ENCODE measurements around the gene KRTAP3-2.

Gene KRTAP3-2

DNA sequence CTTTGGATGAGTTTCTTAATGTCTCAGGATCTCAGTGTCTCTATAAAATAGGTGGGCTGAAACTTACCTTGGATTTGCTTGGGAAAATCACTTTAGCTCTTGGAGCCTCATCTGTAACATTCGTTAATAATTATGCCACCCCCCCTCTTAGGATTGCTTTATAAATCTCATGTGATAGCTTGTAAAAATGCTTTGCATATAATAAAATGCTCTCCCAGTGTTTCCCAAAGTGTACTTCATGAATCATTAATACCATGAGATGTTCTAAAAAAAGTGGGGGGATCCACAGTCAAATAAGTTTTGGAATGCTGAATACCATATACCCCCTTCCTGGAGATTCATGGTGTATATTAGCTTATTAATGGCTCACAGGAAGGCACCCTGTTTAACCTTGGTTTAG is 38.1 kb downstream of the KRTAP3-2 start:
- DNase-seq = no peak

DNA sequence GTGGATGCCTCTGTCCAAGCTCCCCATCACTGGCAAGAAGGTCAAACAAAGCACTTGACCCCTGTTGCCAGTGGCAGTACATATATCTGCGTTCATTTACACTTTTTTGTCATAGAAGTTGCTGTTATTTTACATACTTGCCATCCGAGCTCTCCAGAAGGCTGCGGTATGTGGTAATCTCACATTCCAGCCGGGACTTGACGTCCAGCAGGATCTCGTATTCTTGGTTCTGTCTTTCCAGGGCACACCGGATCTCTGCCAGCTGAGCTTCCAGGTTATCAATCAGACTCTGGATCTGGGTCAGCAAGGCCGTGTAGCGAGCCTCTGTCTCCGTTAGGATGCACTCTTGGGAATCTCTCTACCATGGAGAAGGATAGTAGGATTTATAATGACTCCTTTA is 39.6 kb downstream of the KRTAP3-2 start:
- DNase-seq = no peak

DNA sequence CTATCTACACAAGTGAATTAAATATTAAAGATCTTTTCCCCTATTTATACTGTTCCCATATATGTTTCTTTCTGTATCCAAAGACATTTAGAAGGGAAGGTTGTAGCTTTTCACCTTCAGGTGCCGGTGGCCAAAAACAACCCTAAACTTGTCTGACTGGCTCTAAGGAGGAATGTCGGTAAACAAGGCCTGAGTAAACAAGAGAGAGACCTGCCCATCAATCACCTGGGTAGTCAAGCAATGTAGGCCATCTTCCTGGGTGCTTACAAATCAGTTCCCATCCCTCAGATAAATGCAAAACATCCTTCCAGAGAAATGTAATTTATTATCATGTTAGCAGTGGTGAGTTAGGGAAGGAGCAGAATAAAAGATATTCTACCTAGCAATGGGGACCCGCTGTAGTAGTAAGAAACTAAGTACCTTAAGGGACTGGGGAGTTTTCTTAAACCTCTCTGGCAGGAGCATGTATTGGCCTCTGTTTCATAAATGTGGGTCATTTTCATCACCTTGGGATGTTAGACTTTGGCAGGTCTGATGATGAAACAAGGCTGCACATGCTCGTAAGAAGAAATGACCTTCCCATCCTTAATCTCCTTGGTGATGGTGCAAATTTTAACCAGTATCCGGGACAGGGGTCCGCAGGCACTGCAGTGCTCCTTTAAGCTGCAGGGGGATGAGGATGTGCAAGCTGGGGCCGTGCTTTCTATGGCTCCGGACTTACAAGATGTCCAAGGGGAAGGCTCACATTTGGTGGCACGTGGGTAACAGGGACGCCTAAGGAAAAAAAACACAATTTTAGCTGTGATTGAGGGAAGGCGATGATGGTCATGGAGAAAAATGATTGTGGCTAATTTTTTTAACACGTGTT is 41.4 kb downstream of the KRTAP3-2 start:
- no peak for DNase-seq

DNA sequence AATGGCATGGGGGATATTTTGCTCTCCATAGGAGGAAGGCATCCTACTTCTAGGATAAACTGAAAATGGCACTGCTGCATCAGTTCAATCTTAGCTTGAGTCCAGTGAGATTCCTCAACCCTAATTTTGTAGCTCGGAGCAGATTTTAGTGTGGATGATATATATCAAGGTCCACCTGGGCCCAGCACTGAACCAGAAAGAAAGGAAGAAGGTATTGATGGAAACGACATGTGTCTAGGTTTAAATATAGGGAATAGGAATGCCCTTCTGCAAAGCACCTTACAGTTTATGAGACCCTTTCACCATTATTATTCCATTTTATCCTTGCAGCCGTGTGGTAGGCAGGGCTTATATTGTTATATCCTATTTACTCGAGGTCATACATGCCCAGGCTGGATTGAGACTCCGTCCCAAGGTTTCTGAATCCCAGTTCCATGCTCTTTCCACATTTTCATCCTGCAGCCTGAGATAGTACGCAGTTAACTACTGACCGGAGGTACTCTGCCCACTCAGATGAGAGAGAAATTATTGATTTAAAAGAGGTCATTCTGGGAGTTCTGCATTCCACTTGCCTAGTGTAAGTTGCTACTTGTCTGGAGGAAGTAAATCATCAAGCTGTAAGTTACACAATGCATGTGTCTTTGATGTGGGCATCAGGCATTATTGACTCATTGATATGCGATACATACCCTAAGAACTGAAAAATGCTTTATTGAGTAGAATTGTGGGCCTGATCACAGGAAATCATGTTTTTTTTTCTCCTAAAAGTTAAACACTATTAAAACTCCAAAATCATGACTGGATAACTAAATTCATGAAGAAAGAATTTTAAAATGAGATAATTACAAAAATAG is 43.1 kb downstream of the KRTAP3-2 start:
- DNase-seq = no peak

DNA sequence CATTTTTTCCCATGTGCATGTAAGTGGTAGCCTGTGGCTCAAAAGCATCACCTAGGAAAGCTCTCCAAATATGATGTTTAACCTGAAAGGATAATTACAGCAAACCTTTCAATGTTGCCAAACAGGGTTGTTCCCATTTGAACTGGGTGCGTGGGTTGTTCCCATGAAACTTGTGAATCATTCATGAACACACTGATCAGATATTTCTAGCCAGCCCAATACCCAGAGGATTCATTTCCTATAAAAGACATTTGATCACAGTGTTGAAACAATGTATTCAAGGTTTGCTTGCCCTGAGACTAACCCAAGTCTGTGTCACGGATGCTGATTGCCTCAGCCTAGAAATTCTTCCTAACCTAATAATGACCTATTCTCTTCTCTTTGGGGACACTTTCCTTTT is 45.8 kb downstream of the KRTAP3-2 start:
- peak; percentile 40 for DNase-seq

DNA sequence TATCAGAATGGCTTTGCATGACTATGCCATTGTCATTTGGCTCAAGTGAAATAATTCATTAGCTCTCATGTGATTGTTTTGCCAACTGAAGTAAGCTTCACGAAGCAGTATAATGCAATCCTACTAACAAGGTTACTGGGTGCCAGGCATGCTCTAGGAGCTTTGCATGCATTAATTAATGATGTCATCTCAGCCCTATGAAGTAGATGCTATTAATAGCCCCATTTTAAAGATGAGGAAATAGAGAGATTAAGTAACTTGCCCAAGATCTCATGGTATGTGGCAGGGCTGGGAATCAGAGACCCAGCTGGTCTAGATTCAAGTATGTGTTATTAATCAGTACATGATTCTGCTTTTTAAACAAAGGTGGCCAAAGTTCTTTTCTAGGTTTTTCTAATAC is 47.0 kb downstream of the KRTAP3-2 start:
- no peak for DNase-seq

DNA sequence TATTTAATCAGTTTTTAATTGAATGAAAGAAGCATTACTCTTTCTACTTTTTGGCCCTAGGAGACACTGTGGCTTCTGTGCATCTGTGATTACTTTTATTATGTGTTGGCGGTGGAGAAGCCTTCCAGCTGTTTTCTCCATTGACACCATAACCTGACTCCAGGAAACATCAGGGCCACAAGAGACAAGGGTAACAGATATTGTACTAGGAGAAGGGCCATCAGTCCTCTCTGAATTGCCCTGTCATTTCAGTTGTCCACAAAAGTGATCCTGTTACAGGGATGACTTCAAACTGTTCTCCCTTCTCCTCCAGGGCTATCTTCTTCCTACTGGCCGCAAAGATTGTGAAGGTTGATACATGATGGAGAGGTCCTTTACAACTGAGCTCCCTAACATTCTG is 47.6 kb downstream of the KRTAP3-2 start:
- no peak for DNase-seq

DNA sequence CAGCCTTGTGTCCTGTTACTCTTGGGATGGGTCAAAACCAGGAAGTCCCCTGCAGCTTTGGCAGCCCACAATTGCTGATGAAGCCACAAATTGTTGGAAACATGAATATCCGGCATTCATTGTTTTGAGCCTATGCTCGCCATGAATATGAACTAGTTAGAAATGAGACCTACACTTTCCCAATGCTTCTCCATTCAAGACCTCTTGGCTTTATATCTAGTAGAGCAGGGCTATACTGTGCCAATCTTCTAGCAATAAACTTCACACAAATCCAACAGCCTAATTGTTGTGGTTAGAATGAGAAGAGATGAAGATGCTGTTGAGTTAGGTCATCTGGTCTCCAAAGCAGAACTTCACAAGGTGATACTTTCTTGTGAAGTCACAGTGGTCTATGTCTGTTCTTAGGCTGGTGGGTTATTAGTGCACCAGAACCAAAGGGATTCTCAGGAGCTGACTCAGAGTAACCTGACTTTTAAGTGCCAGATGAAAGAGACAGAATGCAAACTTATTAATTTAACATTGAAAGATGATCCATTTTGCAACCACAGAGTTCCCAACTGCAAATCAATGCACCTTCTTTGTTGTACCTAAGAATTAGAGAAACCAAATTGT is 48.6 kb downstream of the KRTAP3-2 start:
- no peak for DNase-seq

DNA sequence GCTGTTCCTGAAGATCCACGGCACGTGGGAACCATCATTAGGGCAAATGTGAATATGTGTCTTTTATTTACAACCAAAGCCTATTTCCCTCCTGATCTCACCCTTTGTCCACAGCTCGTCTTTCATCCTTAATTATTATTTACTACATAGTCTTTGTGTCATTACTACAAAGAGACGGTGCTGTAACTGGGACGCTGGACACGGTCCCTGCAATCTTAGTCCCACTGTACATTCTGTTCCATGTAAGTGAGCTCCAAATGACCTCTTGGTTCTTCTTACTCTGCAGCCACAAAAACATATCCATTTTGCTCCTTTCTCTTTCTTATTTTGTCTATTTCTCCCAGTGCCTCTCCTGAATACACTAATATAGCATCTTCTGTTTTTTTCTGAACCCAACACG is 49.5 kb downstream of the KRTAP3-2 start:
- DNase-seq = no peak

DNA sequence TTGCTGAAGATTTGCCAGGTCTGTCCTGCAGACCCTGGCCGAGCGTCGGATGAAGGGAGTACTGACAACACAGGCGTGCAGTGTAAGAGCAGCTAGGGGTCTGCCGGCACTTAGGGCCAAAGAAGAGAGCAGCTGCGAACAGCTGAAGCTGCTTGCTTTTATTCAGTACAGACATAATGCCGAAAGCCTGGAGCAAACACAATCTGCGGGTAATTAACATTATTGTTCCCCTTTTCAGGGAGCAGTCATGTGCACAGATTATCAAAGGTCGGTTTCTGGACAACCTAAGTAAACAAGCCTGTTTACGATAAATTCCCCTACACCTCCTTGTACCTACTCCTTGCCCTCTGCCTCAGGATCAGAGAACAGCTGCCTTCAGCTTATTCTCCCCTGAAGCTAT is 50.3 kb downstream of the KRTAP3-2 start:
- DNase-seq = no peak
